RWPE1 (cell line): ENCODE measurements around the gene LHFPL6.

Experiments used
- CTCF ChIA-PET: fragments of 350-600 bp; sonication (Branson Sonifier 250); formaldehyde crosslinking; extraction: SDS; loops from one replicate; lab custom pipeline; 2021; lab: Yijun Ruan, JAX
- POLR2A ChIA-PET: fragments of 400-600 bp; formaldehyde crosslinking; extraction: SDS; loops from one replicate; lab custom pipeline; 2020; ENCODE audit warnings: antibody characterized with exemption; ENCODE audit not compliant: low non-redundant PET; lab: Yijun Ruan, JAX
- DNase-seq: peaks from one replicate; pipeline ENCODE4 v3.0.0; 2012; ENCODE audit warnings: low spot score
- H3K27ac ChIP-seq: fragments of 450-650 bp; 2 replicates; pipeline ENCODE4 v1.5.1; 2017
- TF ChIP-seq, protein P1 (sequence below): fragments of 450-650 bp; conservative IDR thresholded peaks from 2 replicates; pipeline ENCODE4 v1.5.1; 2017; ENCODE audit warnings: low read depth, mild to moderate bottlenecking

Gene LHFPL6

DNA sequence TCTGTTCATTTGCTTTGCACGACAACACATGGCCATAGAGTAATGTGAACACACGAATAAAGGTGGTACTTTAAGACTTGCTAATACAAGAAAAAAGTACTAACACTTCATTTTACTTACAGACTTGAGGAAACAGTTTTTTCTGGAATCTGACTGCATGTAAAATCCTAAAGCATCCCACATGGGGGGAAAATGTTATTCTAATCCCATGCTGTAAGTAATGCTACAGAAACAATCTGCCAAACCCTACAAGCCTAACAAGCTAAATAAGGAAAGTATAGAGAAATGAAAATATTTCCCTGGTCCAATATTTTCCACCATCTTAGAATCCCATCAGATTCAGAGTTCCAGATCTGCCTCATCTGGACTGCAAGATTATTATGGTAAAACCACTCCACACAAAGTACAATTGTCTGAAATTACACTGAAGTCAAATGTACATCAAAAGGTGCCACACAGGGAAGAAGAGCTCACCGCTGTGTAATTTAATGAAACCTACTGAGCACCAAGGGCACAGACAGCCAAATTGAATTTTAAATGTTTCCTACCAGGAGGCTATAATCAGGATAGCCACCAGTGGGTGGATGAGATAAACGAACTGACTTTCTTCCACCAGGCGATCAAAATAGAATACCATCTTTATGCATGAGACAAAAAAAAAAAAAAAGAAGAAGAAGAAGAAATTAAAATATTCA, 22.0 kb downstream of the LHFPL6 start:
- H3K27ac ChIP-seq, result no peak overlapping the region
- ChIA-PET CTCF (interaction anchor here (0.6 kb wide), 1 partner anchor 307 kb away, joined by 3 read pairs; no protein-coding TSS in a partner anchor), POLR2A (no interaction called here)
- TF ChIP-seq, protein P1, sequence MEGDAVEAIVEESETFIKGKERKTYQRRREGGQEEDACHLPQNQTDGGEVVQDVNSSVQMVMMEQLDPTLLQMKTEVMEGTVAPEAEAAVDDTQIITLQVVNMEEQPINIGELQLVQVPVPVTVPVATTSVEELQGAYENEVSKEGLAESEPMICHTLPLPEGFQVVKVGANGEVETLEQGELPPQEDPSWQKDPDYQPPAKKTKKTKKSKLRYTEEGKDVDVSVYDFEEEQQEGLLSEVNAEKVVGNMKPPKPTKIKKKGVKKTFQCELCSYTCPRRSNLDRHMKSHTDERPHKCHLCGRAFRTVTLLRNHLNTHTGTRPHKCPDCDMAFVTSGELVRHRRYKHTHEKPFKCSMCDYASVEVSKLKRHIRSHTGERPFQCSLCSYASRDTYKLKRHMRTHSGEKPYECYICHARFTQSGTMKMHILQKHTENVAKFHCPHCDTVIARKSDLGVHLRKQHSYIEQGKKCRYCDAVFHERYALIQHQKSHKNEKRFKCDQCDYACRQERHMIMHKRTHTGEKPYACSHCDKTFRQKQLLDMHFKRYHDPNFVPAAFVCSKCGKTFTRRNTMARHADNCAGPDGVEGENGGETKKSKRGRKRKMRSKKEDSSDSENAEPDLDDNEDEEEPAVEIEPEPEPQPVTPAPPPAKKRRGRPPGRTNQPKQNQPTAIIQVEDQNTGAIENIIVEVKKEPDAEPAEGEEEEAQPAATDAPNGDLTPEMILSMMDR, result no peak
- no peak for DNase-seq

DNA sequence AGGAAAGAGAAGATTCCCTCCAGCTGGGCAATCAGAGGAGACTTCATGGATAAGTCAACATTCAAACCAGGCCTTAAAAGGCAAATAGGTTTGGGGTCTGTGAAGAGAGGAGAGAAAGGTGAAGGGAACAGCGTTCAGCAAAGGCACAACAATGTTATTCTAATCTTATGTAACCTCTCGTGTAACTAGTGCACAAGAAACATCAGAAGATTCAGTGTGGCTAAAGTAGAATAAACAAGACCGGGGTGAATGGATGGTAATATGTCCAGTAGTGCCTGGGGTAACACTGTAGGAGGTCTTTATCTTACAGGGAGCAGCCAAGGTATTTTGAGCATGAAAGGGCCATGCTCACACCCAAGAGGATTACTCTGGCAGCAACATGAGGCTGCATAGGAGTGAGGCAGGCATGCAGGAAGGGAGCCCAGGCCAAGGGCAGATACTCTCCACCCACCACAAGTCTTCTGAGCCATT, 24.1 kb downstream of the LHFPL6 start:
- H3K27ac ChIP-seq, result no peak overlapping the region
- ChIA-PET POLR2A (no interaction called here), CTCF (no interaction called here)
- DNase-seq, result no peak
- TF ChIP-seq, protein P1, result no peak

GRCh38 chr13:39577838-39578491, 25.0 kb downstream of the LHFPL6 start:
- TF ChIP-seq, protein P1, result no peak
- ChIA-PET CTCF (no interaction called here), POLR2A (no interaction called here)
- no peak for DNase-seq
- no peak overlapping the region for H3K27ac ChIP-seq

- no peak overlapping the region for H3K27ac ChIP-seq
- ChIA-PET CTCF (no interaction called here), POLR2A (no interaction called here)
- DNase-seq, result no peak
- TF ChIP-seq, protein P1, result no peak
Measured at GRCh38 chr13:39577203-39577602, 25.8 kb downstream of the LHFPL6 start.

GRCh38 chr13:39575641-39576238, 27.3 kb downstream of the LHFPL6 start:
- H3K27ac ChIP-seq, result no peak overlapping the region
- ChIA-PET CTCF (no interaction called here), POLR2A (no interaction called here)
- no peak for DNase-seq
- TF ChIP-seq, protein P1, result no peak

GRCh38 chr13:39571502-39572092, 31.4 kb downstream of the LHFPL6 start:
- no peak for DNase-seq
- ChIA-PET CTCF (no interaction called here), POLR2A (no interaction called here)
- H3K27ac ChIP-seq, result no peak overlapping the region
- TF ChIP-seq, protein P1, result no peak
